Measurements from ENCODE around the gene METTL14. TPM values are rescaled to one million over a fixed set of nuclear protein-coding genes. Genes with fewer than 3 reads are reported as not detected.

Gene METTL14
- total RNA-seq, 1 experiment from 2014 or later = 51.1 TPM

- TF ChIP-seq USF1 (CRISPR knock-in tag; IDR thresholded peaks at IDR 0.05) (no peak), ZSCAN18 (CRISPR knock-in tag; IDR thresholded peaks at IDR 0.05) (no peak), RELA (CRISPR knock-in tag; IDR thresholded peaks at IDR 0.05; ENCODE audit: borderline replicate concordance) (no peak)
These were observed 31.1 kb downstream of the METTL14 start (continued) for GRCh38 chr4:118716304-118716703.

GRCh38 chr4:118718511-118719170 is 33.4 kb downstream of the METTL14 start:
- no peak overlapping the region for H3K27ac Mint-ChIP-seq
- CTCF ChIA-PET = no interaction called here
- no peaks in the 10 kb centered on the region for H3K9me3 Mint-ChIP-seq

DNA sequence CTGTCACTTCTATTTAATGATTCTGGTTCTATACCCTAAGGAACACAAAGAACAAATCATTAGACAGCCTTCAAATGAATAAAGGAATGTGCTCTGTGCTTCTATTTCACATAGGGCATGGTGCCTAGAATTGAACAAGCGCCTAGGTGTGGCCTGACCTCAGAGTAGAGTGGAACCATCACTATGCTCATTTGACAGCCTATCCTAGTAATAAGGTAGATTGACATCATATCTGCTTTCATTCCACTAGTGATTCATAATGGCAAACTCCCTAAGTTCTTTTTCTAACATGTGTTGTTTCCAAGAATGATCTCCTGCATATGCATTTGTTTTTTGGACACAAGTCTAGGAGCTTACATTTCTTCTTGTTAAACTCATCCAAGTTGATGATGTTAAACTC is 36.6 kb downstream of the METTL14 start:
- no peak overlapping the region for H3K27ac Mint-ChIP-seq
- H3K9me3 Mint-ChIP-seq = no peaks in the 10 kb centered on the region
- CTCF ChIA-PET = interaction anchor here (1.5 kb wide), 1 partner anchor 143 kb away, joined by 3 read pairs; no protein-coding TSS in a partner anchor
- POLR2A ChIA-PET = no interaction called here
- H3K36me3 Mint-ChIP-seq = peaks cover 13% of the 10 kb centered on the region
- peaks cover 4% of the 10 kb centered on the region for H3K4me1 Mint-ChIP-seq
- H3K27me3 Mint-ChIP-seq (ENCODE audit: low read depth) = no peaks in the 10 kb centered on the region
- ATAC-seq = no peak
- no peak for DNase-seq (ENCODE audit: low spot score)
- H3K4me3 Mint-ChIP-seq = no peak overlapping the region
- TF ChIP-seq ESRRA (CRISPR knock-in tag; IDR thresholded peaks at IDR 0.05; ENCODE audit: borderline replicate concordance) (no peak), CTCF (IDR thresholded peaks at IDR 0.05) (no peak), CDX4 (CRISPR knock-in tag; IDR thresholded peaks at IDR 0.05; ENCODE audit: borderline replicate concordance) (no peak), ZNF671 (CRISPR knock-in tag; IDR thresholded peaks at IDR 0.05) (no peak), MYBL2 (CRISPR knock-in tag; IDR thresholded peaks at IDR 0.05) (no peak), IRF2 (CRISPR knock-in tag; IDR thresholded peaks at IDR 0.05; ENCODE audit: borderline replicate concordance, low read depth) (no peak), NR1H2 (CRISPR knock-in tag; IDR thresholded peaks at IDR 0.05) (no peak)
- TF ChIP-seq, protein P1, sequence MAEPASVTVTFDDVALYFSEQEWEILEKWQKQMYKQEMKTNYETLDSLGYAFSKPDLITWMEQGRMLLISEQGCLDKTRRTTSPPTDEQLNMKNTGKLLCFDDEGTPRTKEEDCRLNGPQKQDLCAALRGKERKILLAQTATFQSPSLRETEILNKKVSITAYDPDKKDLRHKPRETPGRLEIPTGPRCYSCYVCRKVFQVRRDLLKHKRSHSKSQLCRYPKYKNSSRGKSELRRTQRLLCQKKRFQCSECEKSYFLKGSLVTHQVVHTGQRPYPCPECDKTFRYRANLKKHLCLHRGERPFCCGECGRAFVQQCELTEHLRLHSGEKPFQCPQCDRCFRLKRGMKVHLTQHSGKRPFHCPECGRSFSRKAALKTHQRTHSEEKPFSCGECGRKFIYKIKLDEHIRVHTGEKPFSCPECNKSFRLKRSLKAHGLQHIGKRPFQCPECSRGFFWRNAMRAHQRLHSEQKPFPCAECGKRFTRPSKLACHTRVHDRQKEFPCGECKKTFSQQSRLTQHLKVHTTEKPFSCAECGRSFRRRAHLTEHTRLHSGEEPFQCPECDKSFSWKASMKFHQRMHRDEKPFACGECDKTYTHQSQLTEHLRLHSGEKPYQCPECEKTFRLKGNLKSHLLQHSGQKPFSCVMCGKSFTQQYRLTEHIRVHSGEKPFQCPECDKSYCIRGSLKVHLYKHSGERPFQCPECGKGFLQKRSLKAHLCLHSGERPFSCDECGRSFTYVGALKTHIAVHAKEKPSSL (CRISPR knock-in tag; conservative IDR thresholded peaks at IDR 0.05) = no peak
- TF ChIP-seq, protein P2, sequence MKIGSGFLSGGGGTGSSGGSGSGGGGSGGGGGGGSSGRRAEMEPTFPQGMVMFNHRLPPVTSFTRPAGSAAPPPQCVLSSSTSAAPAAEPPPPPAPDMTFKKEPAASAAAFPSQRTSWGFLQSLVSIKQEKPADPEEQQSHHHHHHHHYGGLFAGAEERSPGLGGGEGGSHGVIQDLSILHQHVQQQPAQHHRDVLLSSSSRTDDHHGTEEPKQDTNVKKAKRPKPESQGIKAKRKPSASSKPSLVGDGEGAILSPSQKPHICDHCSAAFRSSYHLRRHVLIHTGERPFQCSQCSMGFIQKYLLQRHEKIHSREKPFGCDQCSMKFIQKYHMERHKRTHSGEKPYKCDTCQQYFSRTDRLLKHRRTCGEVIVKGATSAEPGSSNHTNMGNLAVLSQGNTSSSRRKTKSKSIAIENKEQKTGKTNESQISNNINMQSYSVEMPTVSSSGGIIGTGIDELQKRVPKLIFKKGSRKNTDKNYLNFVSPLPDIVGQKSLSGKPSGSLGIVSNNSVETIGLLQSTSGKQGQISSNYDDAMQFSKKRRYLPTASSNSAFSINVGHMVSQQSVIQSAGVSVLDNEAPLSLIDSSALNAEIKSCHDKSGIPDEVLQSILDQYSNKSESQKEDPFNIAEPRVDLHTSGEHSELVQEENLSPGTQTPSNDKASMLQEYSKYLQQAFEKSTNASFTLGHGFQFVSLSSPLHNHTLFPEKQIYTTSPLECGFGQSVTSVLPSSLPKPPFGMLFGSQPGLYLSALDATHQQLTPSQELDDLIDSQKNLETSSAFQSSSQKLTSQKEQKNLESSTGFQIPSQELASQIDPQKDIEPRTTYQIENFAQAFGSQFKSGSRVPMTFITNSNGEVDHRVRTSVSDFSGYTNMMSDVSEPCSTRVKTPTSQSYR (CRISPR knock-in tag; IDR thresholded peaks at IDR 0.05) = no peak
- TF ChIP-seq, protein P3, sequence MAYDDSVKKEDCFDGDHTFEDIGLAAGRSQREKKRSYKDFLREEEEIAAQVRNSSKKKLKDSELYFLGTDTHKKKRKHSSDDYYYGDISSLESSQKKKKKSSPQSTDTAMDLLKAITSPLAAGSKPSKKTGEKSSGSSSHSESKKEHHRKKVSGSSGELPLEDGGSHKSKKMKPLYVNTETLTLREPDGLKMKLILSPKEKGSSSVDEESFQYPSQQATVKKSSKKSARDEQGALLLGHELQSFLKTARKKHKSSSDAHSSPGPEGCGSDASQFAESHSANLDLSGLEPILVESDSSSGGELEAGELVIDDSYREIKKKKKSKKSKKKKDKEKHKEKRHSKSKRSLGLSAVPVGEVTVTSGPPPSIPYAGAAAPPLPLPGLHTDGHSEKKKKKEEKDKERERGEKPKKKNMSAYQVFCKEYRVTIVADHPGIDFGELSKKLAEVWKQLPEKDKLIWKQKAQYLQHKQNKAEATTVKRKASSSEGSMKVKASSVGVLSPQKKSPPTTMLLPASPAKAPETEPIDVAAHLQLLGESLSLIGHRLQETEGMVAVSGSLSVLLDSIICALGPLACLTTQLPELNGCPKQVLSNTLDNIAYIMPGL (CRISPR knock-in tag; IDR thresholded peaks at IDR 0.05) = no peak

More at GRCh38 chr4:118718511-118719170, 33.4 kb downstream of the METTL14 start:
- H3K4me1 Mint-ChIP-seq = no peaks in the 10 kb centered on the region
- TF ChIP-seq, protein P2 (CRISPR knock-in tag; IDR thresholded peaks at IDR 0.05) = no peak
- no peak for TF ChIP-seq ATF3 (CRISPR knock-in tag; conservative IDR thresholded peaks at IDR 0.05)
- no peak overlapping the region for H3K4me3 Mint-ChIP-seq
- no peaks in the 10 kb centered on the region for H3K27me3 Mint-ChIP-seq (ENCODE audit: low read depth)
- peaks cover 7% of the 10 kb centered on the region; the same call in 1 of the 2 replicates for H3K36me3 Mint-ChIP-seq
- DNase-seq (ENCODE audit: low spot score) = no peak
- POLR2A ChIA-PET = no interaction called here
- no peak for ATAC-seq

Data from WTC11 (cell line).